K562 (cell line): Measurements from ENCODE around the gene CDKL1. TPM values are rescaled to one million over a fixed set of nuclear protein-coding genes. Genes with fewer than 3 reads are reported as not detected.

Experiments used
- ADNP ChIP-seq: fragments of 200-800 bp; sonication (Bioruptor generic); IDR thresholded peaks from 2 replicates; pipeline ENCODE4 v1.6.1; 2016; ENCODE audit warnings: missing genetic modification characterization, missing compliant biosample characterization
- BRD9 ChIP-seq: fragments of 450-650 bp; IDR thresholded peaks from 2 replicates; pipeline ENCODE4 v1.6.1; 2018; ENCODE audit warnings: low read depth; ENCODE audit not compliant: partially characterized antibody
- CTBP1 ChIP-seq: fragments of 450-650 bp; IDR thresholded peaks from 2 replicates; pipeline ENCODE4 v1.6.1; 2016; ENCODE audit warnings: borderline replicate concordance
- E2F1 ChIP-seq: sonication (generic); formaldehyde crosslinking; IDR thresholded peaks from 2 replicates; pipeline ENCODE4 v1.8.1; 2023; ENCODE audit warnings: mild to moderate bottlenecking, missing genetic modification reagents, moderate library complexity
- FOXM1 ChIP-seq, 2 experiments: fragments of 450-650 bp in 1 of 2; sonication (generic) in 1 of 2; formaldehyde crosslinking in 1 of 2; IDR thresholded peaks; 2 replicates each; pipeline versions ENCODE4 v1.6.1 to v1.9.0; 2017 to 2022; ENCODE audit warnings: low read depth in 2 of 2, mild to moderate bottlenecking in 2 of 2, missing genetic modification reagents in 1 of 2, moderate library complexity in 1 of 2
- KDM5B ChIP-seq: fragments of 200-600 bp; sonication (generic); IDR thresholded peaks from 2 replicates; pipeline ENCODE4 v1.6.1; 2012; ENCODE audit warnings: low read depth, mild to moderate bottlenecking, moderate library complexity, low read length, control low read depth, inconsistent platforms; ENCODE audit not compliant: insufficient replicate concordance
- MAZ ChIP-seq, 2 experiments: fragments of 450-650 bp in 1 of 2; sonication (generic) in 1 of 2; formaldehyde crosslinking; IDR thresholded peaks in 1 of 2; conservative IDR thresholded peaks in 1 of 2; 2 replicates each; pipeline versions ENCODE4 v1.4.0 to v1.5.0; 2020; ENCODE audit warnings: mild to moderate bottlenecking in 1 of 2, missing genetic modification reagents in 1 of 2
- MCM5 ChIP-seq: fragments of 450-650 bp; IDR thresholded peaks from 2 replicates; pipeline ENCODE4 v1.6.1; 2016; ENCODE audit warnings: low read depth
- NR4A1 ChIP-seq, 2 experiments: fragments of 250-450 bp in 1 of 2; fragments of 450-650 bp in 1 of 2; sonication (Bioruptor Pico) in 1 of 2; IDR thresholded peaks; 2 replicates each; pipeline versions ENCODE4 v1.4.0 to v1.6.1; 2016 to 2020; ENCODE audit warnings: mild to moderate bottlenecking in 2 of 2, missing compliant biosample characterization in 1 of 2, missing genetic modification characterization in 1 of 2, moderate library complexity in 1 of 2
- PHF8 ChIP-seq: fragments of 200-600 bp; sonication (generic); IDR thresholded peaks from 2 replicates; pipeline ENCODE4 v1.6.1; 2012; ENCODE audit warnings: mixed run types, mild to moderate bottlenecking, inconsistent platforms, low read length, moderate library complexity, borderline replicate concordance
- REST ChIP-seq, 2 experiments: fragments of 450-650 bp; formaldehyde crosslinking in 1 of 2; IDR thresholded peaks; 2 replicates each; pipeline versions ENCODE4 v1.4.0 to v1.6.1; 2014 to 2020; ENCODE audit warnings: mild to moderate bottlenecking in 2 of 2, borderline replicate concordance in 1 of 2, low read depth in 1 of 2
- TEAD1 ChIP-seq, 2 experiments: fragments of 450-650 bp in 1 of 2; sonication (generic) in 1 of 2; formaldehyde crosslinking; IDR thresholded peaks; 2 replicates each; pipeline versions ENCODE4 v1.4.0 to v1.8.0; 2020 to 2022; ENCODE audit warnings: mild to moderate bottlenecking in 2 of 2, missing genetic modification reagents in 1 of 2
- ZNF740 ChIP-seq, 3 experiments: fragments of 200-800 bp in 1 of 3; sonication (Bioruptor generic) in 1 of 3; sonication (generic) in 1 of 3; formaldehyde crosslinking in 1 of 3; IDR thresholded peaks; 2 replicates each; pipeline versions ENCODE4 v1.6.1 to v1.8.0; 2016 to 2022; ENCODE audit warnings: mild to moderate bottlenecking in 2 of 3, missing compliant biosample characterization in 2 of 3, missing genetic modification characterization in 2 of 3, missing genetic modification reagents in 1 of 3
- polyA plus RNA-seq, 8 experiments: library from polyadenylated mRNA; depleted of rRNA in 4 of 8; stranded (reverse) in 5 of 8; unstranded in 3 of 8; fragments of >200 nt; fragmentation: Nextera tagmentation in 2 of 8; fragmentation: Illumina TruSeq in 1 of 8; extraction: Ambion mirVana in 2 of 8; extraction: Trizol in 1 of 8; gene quantifications; 2 replicates each; pipeline versions ENCODE4 v1.2.1 to v1.2.3, GENCODE V29; 2011 to 2014; ENCODE audit warnings: inconsistent platforms in 1 of 8, missing spikeins in 1 of 8
- total RNA-seq, 7 experiments: library from RNA; depleted of rRNA in 6 of 7; stranded (reverse); fragments of >200 nt in 6 of 7; fragmentation: Illumina TruSeq in 2 of 7; extraction: Trizol in 2 of 7; gene quantifications; 2 replicates each; pipeline versions ENCODE4 v1.2.1 to v1.2.3, GENCODE V29; 2011 to 2021; ENCODE audit warnings: low replicate concordance in 1 of 7

Gene CDKL1
- total and polyA plus RNA-seq, 9 of the 15 experiments (the other 6 are each of a cell fraction or from before 2014, with no cell fraction given), result 2.3 to 35.0 (median 7.5) TPM

GRCh38 chr14:50396631-50397389 is at the start of gene CDKL1 (continued):
- TF ChIP-seq REST (IDR thresholded peaks at IDR 0.05; ENCODE audit: borderline replicate concordance) (no peak), REST (CRISPR knock-in tag; IDR thresholded peaks at IDR 0.05; ENCODE audit: low read depth) (0 out of 2 replicates have a peak, but pooled peaks have one; percentile 33), BRD9 (no peak), TEAD1 (CRISPR knock-in tag; IDR thresholded peaks at IDR 0.05) (peak in 1 of 2 experiments; percentile 70; a peak in 1 of 4 replicates), E2F1 (peak; percentile 22; the same call in 1 of the 2 replicates), KDM5B (peak; percentile 66), ADNP (no peak), NR4A1 (CRISPR knock-in tag; IDR thresholded peaks at IDR 0.05) (no peak), NR4A1 (tag; IDR thresholded peaks at IDR 0.05) (0 out of 2 replicates have a peak, but pooled peaks have one; percentile 31), MCM5 (no peak), PHF8 (peak; percentile 65; the same call in 1 of the 2 replicates), ZNF740 (CRISPR knock-in tag; IDR thresholded peaks at IDR 0.05) (peak; percentile 52; the same call in 1 of the 2 replicates), ZNF740 (tag; IDR thresholded peaks at IDR 0.05) (no peak), CTBP1 (peak; percentile 64; the same call in 1 of the 2 replicates), FOXM1 (IDR thresholded peaks at IDR 0.05; ENCODE audit: low read depth) (no peak), FOXM1 (CRISPR knock-in tag; IDR thresholded peaks at IDR 0.05; ENCODE audit: low read depth) (peak; percentile 58; the same call in 1 of the 2 replicates), MAZ (CRISPR knock-in tag; conservative IDR thresholded peaks at IDR 0.05 in 1 of 2, IDR thresholded peaks at IDR 0.05 in 1 of 2) (peak in 1 of 2 experiments; percentile 63; a peak in 1 of 4 replicates)
